Measurements from ENCODE around the gene DRG1.
"Not testable (repeated sequence)": the region's sequence is repeated elsewhere in the genome, so short reads cannot be mapped to it uniquely, and the experiment has no call there.

The DRG1 gene

DNA sequence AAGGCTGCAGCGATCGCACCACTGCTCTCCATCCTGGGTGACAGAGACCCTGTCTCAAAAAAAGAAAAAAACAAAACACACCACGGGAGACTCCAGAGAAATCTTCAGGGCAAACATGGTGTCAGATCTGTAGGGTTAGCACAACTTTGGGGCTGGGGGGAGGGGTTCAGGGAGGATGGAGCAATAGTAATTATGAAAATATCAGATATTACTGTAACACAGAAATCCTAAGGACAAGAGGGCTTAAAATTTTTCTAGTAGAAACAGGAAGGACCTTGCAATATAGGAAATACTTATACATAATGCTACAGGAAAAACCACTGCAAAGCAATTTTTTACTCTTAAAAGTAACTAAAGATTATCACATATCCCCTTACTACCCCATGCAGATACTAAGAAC lies 76.4 kb downstream of the DRG1 start:
- no peak for DNase-seq (ENCODE audit: low read depth)
- TF ChIP-seq, protein P1, sequence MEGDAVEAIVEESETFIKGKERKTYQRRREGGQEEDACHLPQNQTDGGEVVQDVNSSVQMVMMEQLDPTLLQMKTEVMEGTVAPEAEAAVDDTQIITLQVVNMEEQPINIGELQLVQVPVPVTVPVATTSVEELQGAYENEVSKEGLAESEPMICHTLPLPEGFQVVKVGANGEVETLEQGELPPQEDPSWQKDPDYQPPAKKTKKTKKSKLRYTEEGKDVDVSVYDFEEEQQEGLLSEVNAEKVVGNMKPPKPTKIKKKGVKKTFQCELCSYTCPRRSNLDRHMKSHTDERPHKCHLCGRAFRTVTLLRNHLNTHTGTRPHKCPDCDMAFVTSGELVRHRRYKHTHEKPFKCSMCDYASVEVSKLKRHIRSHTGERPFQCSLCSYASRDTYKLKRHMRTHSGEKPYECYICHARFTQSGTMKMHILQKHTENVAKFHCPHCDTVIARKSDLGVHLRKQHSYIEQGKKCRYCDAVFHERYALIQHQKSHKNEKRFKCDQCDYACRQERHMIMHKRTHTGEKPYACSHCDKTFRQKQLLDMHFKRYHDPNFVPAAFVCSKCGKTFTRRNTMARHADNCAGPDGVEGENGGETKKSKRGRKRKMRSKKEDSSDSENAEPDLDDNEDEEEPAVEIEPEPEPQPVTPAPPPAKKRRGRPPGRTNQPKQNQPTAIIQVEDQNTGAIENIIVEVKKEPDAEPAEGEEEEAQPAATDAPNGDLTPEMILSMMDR (IDR thresholded peaks at IDR 0.05; ENCODE audit: low read length, missing control alignments) = no peak
- H3K4me3 ChIP-seq (replicated peaks; ENCODE audit: low read depth, low read length) = no peak overlapping the region

DNA sequence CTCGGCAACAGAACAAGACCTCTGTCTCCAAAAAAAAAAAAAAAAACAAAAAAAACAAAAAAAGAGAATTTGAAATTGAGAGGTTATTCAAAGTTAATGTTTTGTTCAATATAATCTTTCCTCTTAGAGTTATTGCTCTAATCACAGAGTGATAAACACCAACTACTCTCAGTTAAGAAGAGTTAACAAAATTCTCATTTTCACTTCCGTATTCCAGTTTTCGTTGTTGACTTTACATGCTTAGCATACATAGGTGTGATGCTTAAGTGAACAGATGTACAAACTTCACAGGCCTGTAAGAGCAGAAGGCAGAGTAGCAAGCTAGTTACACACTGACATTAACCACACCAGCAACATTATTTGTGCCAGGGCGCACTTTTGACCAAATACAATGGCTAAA lies 77.9 kb downstream of the DRG1 start:
- TF ChIP-seq, protein P1 (IDR thresholded peaks at IDR 0.05; ENCODE audit: low read length, missing control alignments) = no peak
- DNase-seq (ENCODE audit: low read depth) = no peak
- H3K4me3 ChIP-seq (replicated peaks; ENCODE audit: low read depth, low read length) = no peak overlapping the region

DNA sequence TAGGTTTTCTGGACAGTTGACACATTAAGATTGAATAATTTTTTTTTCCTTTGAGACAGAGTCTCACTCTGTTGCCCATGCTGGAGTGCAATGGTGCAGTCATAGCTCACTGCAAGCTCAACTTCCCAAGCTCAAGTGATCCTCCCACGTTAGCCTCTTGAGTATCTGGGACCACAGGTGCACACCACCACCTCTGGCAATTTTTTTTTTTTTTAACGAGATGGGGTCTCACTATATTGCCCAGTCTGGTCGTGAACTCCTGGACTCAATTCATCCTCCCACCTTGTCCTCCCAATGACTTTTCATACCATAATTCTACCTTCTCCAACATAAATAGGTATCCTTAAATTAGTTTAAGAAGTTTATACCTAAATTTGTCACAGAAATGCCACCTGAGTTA lies 81.7 kb downstream of the DRG1 start:
- TF ChIP-seq, protein P1 (IDR thresholded peaks at IDR 0.05; ENCODE audit: low read length, missing control alignments) = no peak
- DNase-seq (ENCODE audit: low read depth) = no peak
- no peak overlapping the region for H3K4me3 ChIP-seq (replicated peaks; ENCODE audit: low read depth, low read length)

DNA sequence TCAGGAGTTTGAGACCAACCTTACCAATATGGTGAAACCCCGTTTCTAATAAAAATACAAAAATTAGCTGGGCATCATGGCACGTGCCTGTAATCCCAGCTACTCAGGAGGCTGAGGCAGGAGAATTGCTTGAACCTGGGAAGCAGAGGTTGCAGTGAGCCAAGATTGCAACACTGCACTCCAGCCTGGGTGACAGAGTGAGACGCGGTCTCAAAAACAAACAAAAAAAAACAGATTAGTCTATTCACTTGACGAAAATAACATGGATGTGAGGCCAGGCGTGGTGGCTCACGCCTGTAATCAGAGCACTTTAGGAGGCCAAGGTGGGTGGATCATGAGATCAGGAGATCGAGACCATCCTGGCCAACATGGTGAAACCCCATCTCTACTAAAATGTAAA lies 83.1 kb downstream of the DRG1 start:
- H3K4me3 ChIP-seq (replicated peaks; ENCODE audit: low read depth, low read length); DNase-seq (ENCODE audit: low read depth): not testable (repeated sequence)

Measured in fibroblast of pulmonary artery (primary cell).